A549 (cell line): ENCODE measurements around the gene FOS. TPM values are rescaled to one million over a fixed set of nuclear protein-coding genes. Genes with fewer than 3 reads are reported as not detected.

ENCODE experiments used
- ATAC-seq, 2 experiments: fragments of 200-7000 bp in 1 of 2; fragments of >200 bp in 1 of 2; cut with Nextera tagmentation in 1 of 2; cut with Tn5 transposase in 1 of 2; 3 replicates each; pipeline versions ENCODE4 v1.8.0 to v1.9.1; 2018 to 2020; ENCODE audit warnings: mild to moderate bottlenecking in 1 of 2, moderate library complexity in 1 of 2
- CTCF ChIA-PET: fragments of 300-600 bp; sonication (Branson Sonifier 250); formaldehyde crosslinking; extraction: SDS; loops from one replicate; lab custom pipeline; 2021; ENCODE audit warnings: antibody characterized with exemption, inconsistent platforms; lab: Yijun Ruan, JAX
- POLR2A ChIA-PET: fragments of 350-600 bp; formaldehyde crosslinking; extraction: SDS; loops from one replicate; lab custom pipeline; 2021; ENCODE audit warnings: antibody characterized with exemption, inconsistent platforms; lab: Yijun Ruan, JAX
- DNase-seq, 2 experiments: peaks; one replicate each; pipeline versions ENCODE4 v3.0.0 to v3.0.0-alpha.2; 2011 to 2016; ENCODE audit warnings: low read depth in 1 of 2, low spot score in 1 of 2
- FAIRE-seq: peaks from 2 replicates; lab custom pipeline; 2011; peaks lifted over from hg19 to GRCh38; lab: Jason Lieb, UNC
- H3K27ac ChIP-seq, 2 experiments: fragments of >200 bp; sonication (Bioruptor Twin); formaldehyde crosslinking; 3 replicates each; pipeline ENCODE4 v1.5.1; 2016 to 2017
- H3K4me1 ChIP-seq: fragments of >200 bp; sonication (Bioruptor Twin); formaldehyde crosslinking; 3 replicates; pipeline ENCODE4 v1.6.1; 2016
- H3K4me2 ChIP-seq: fragments of >200 bp; sonication (Bioruptor Twin); formaldehyde crosslinking; 3 replicates; pipeline ENCODE4 v1.6.1; 2016
- H3K4me3 ChIP-seq: fragments of >200 bp; sonication (Bioruptor Twin); formaldehyde crosslinking; 3 replicates; pipeline ENCODE4 v1.5.1; 2016
- H3K9me3 ChIP-seq: fragments of >200 bp; sonication (Bioruptor Twin); formaldehyde crosslinking; 3 replicates; pipeline ENCODE4 v1.6.1; 2016
- BCL3 ChIP-seq: fragments of >200 bp; sonication (Bioruptor Twin); formaldehyde crosslinking; IDR thresholded peaks from 3 replicates; pipeline ENCODE4 v1.6.1; 2016
- CBX8 ChIP-seq: fragments of 200-600 bp; sonication (generic); IDR thresholded peaks from 2 replicates; pipeline ENCODE4 v1.6.1; 2016
- CHD2 ChIP-seq: fragments of 150-350 bp; IDR thresholded peaks from 2 replicates; pipeline ENCODE4 v1.6.1; 2014; ENCODE audit warnings: low read length; ENCODE audit not compliant: partially characterized antibody
- CTCF ChIP-seq: fragments of >200 bp; sonication (Bioruptor Twin); formaldehyde crosslinking; IDR thresholded peaks from 3 replicates; pipeline ENCODE4 v1.5.1; 2016
- E2F6 ChIP-seq: IDR thresholded peaks from 2 replicates; pipeline ENCODE4 v1.6.1; 2012; ENCODE audit warnings: low read depth, borderline replicate concordance
- EHMT2 ChIP-seq: fragments of 200-600 bp; sonication (generic); IDR thresholded peaks from 2 replicates; pipeline ENCODE4 v1.6.1; 2016; ENCODE audit warnings: antibody characterized with exemption, low read depth, mild to moderate bottlenecking, moderate library complexity
- EP300 ChIP-seq, 2 experiments: fragments of >200 bp; sonication (Bioruptor Twin); formaldehyde crosslinking; IDR thresholded peaks; 2 replicates in 1 of 2; 3 replicates in 1 of 2; pipeline ENCODE4 v1.6.1; 2016 to 2017
- ESRRA ChIP-seq: fragments of 150-350 bp; IDR thresholded peaks from 2 replicates; pipeline ENCODE4 v1.6.1; 2014; ENCODE audit warnings: mild to moderate bottlenecking, low read length, borderline replicate concordance
- FOXS1 ChIP-seq: fragments of 250-450 bp; sonication (Bioruptor Pico); IDR thresholded peaks from 2 replicates; pipeline ENCODE4 v1.5.0; 2020; ENCODE audit warnings: mild to moderate bottlenecking, moderate library complexity
- GATA3 ChIP-seq: IDR thresholded peaks from 2 replicates; pipeline ENCODE4 v1.6.1; 2012; ENCODE audit warnings: borderline replicate concordance
- HDAC2 ChIP-seq: fragments of 200-600 bp; sonication (generic); IDR thresholded peaks from 2 replicates; pipeline ENCODE4 v1.6.1; 2016
- HOXB13 ChIP-seq: fragments of 250-450 bp; sonication (Bioruptor Pico); IDR thresholded peaks from 2 replicates; pipeline ENCODE4 v1.5.0; 2020; ENCODE audit warnings: low read depth, mild to moderate bottlenecking, moderate library complexity
- JUNB ChIP-seq: fragments of >200 bp; sonication (Bioruptor Twin); formaldehyde crosslinking; IDR thresholded peaks from 2 replicates; pipeline ENCODE4 v1.6.1; 2016
- KDM5A ChIP-seq: fragments of 200-600 bp; sonication (generic); IDR thresholded peaks from 2 replicates; pipeline ENCODE4 v1.6.1; 2016; ENCODE audit warnings: antibody characterized with exemption, mild to moderate bottlenecking
- NFE2L2 ChIP-seq: fragments of 150-350 bp; conservative IDR thresholded peaks from 2 replicates; pipeline ENCODE4 v1.6.1; 2014; ENCODE audit warnings: low read length
- NPAS2 ChIP-seq: fragments of 250-450 bp; sonication (Bioruptor Pico); IDR thresholded peaks from 2 replicates; pipeline ENCODE4 v1.8.0; 2022; ENCODE audit warnings: mild to moderate bottlenecking, moderate library complexity, borderline replicate concordance
- NR3C1 ChIP-seq: fragments of >200 bp; sonication (Bioruptor Twin); formaldehyde crosslinking; IDR thresholded peaks from 3 replicates; pipeline ENCODE4 v1.6.1; 2017
- PBX3 ChIP-seq: IDR thresholded peaks from 2 replicates; pipeline ENCODE4 v1.6.1; 2012
- POLR2A ChIP-seq: IDR thresholded peaks from 2 replicates; pipeline ENCODE4 v1.6.1; 2012; ENCODE audit warnings: mild to moderate bottlenecking, low read length
- RARB ChIP-seq: fragments of 250-450 bp; sonication (Bioruptor Pico); IDR thresholded peaks from 2 replicates; pipeline ENCODE4 v1.8.0; 2021; ENCODE audit warnings: mild to moderate bottlenecking, moderate library complexity
- RCOR1 ChIP-seq: fragments of 150-350 bp; IDR thresholded peaks from 2 replicates; pipeline ENCODE4 v1.6.1; 2014; ENCODE audit warnings: antibody characterized with exemption, low read length, low read depth
- RNF2 ChIP-seq: fragments of 200-600 bp; sonication (generic); IDR thresholded peaks from 2 replicates; pipeline ENCODE4 v1.6.1; 2016; ENCODE audit warnings: low read depth, mild to moderate bottlenecking, antibody characterized with exemption, moderate library complexity, borderline replicate concordance
- TP53 ChIP-seq: fragments of 250-450 bp; sonication (Bioruptor Pico); IDR thresholded peaks from 2 replicates; pipeline ENCODE4 v1.5.0; 2021; ENCODE audit warnings: mild to moderate bottlenecking, moderate library complexity
- USF2 ChIP-seq: fragments of 450-650 bp; IDR thresholded peaks from 2 replicates; pipeline ENCODE4 v1.6.1; 2014; ENCODE audit warnings: antibody characterized with exemption
- ZC3H11A ChIP-seq: fragments of 450-650 bp; IDR thresholded peaks from 2 replicates; pipeline ENCODE4 v1.6.1; 2014; ENCODE audit warnings: antibody characterized with exemption, mild to moderate bottlenecking
- ZNF302 ChIP-seq: fragments of 250-450 bp; sonication (Bioruptor Pico); IDR thresholded peaks from 2 replicates; pipeline ENCODE4 v1.9.0; 2021; ENCODE audit warnings: inconsistent platforms, mild to moderate bottlenecking, moderate library complexity
- WGBS: methylation state at CpG from one replicate; pipeline ENCODE4 v1.1.6; 2017; ENCODE audit errors: missing lambda C conversion rate; 5-methylcytosine and 5-hydroxymethylcytosine counted together
- polyA plus RNA-seq, 4 experiments: library from polyadenylated mRNA; depleted of rRNA in 3 of 4; stranded (reverse); fragments of >200 nt; fragmentation: RNase III in 1 of 4; extraction: RNeasy Plus Mini Kit Qiagen cat#74134 plus additional on column Dnase treatment in 1 of 4; gene quantifications; 2 replicates in 3 of 4; 3 replicates in 1 of 4; pipeline ENCODE4 v1.2.3, GENCODE V29; 2011 to 2017

The FOS gene
- polyA plus RNA-seq, 2 of the 4 experiments (the other 2 are of a cell fraction) = 4.2 to 256 TPM

- DNase-seq (no peak), FAIRE-seq (no peak), ATAC-seq (no peak)
- Histone ChIP-seq H3K9me3 (no peaks in the 10 kb centered on the region), H3K4me1 (no peaks in the 10 kb centered on the region), H3K4me3 (no peak overlapping the region), H3K4me2 (no peak overlapping the region), H3K27ac (no peak overlapping the region)
- 41% methylated on average over 2 of the region's 2 CpGs for WGBS
- no peak for TF ChIP-seq ZC3H11A
- TF ChIP-seq USF2 = no peak
- TF ChIP-seq RARB = no peak
- no peak for TF ChIP-seq KDM5A
- no peak for TF ChIP-seq GATA3
- no peak for TF ChIP-seq ESRRA
- no peak for TF ChIP-seq POLR2A
- no peak for TF ChIP-seq PBX3
- no peak for TF ChIP-seq E2F6
- TF ChIP-seq NFE2L2 = no peak
- TF ChIP-seq JUNB = no peak
- no peak for TF ChIP-seq EP300 (IDR thresholded peaks at IDR 0.05)
- no peak for TF ChIP-seq HOXB13 (CRISPR knock-in tag)
- no peak for TF ChIP-seq CTCF
- POLR2A ChIA-PET = no interaction called here
- CTCF ChIA-PET = interaction anchor here (1.0 to 6.3 kb wide), 5 partner anchors 10 to 243 kb away, joined by 3 to 40 read pairs (median 3); no protein-coding TSS in a partner anchor
Observed at GRCh38 chr14:75319021-75319420, 40.4 kb downstream of the FOS start.

- H3K27ac ChIP-seq = no peak overlapping the region
- TF ChIP-seq TP53 = no peak
- TF ChIP-seq KDM5A = no peak
- TF ChIP-seq HDAC2 = no peak
- TF ChIP-seq CHD2 = no peak
- no peak for TF ChIP-seq CBX8
- no peak for TF ChIP-seq NR3C1
- no peak for TF ChIP-seq BCL3
- no peak for TF ChIP-seq POLR2A
- no peak for TF ChIP-seq RNF2
- TF ChIP-seq FOXS1 (CRISPR knock-in tag) = no peak
- TF ChIP-seq PBX3 = no peak
- no peak for TF ChIP-seq ZC3H11A
- TF ChIP-seq NPAS2 (CRISPR knock-in tag) = no peak
- no peak for TF ChIP-seq RCOR1
- no peak for TF ChIP-seq ESRRA
- no peak for TF ChIP-seq E2F6
- TF ChIP-seq EHMT2 = no peak
- no peak for TF ChIP-seq ZNF302 (CRISPR knock-in tag)
- DNase-seq = no peak
- no peak for ATAC-seq
- no peak overlapping the region for H3K4me2 ChIP-seq
- no peaks in the 10 kb centered on the region for H3K9me3 ChIP-seq
- 50% methylated on average over 5 of the region's 7 CpGs for WGBS
- no peaks in the 10 kb centered on the region for H3K4me1 ChIP-seq
- H3K4me3 ChIP-seq = no peak overlapping the region
- no peak for FAIRE-seq
- ChIA-PET CTCF (interaction anchor here (1.0 to 6.3 kb wide), 6 partner anchors 12 to 241 kb away, joined by 3 to 40 read pairs (median 4); no protein-coding TSS in a partner anchor), POLR2A (interaction anchor here (1.1 kb wide), 1 partner anchor 194 kb away, joined by 3 read pairs; the partner anchor contains the start of gene NEK9)
Observed at GRCh38 chr14:75320196-75320595, 41.6 kb downstream of the FOS start.
